GM12878 (cell line): ENCODE data around the gene HCN3. TPM values are rescaled to one million over a fixed set of nuclear protein-coding genes. Genes with fewer than 3 reads are reported as not detected.

ENCODE experiments used
- FOXM1 ChIP-seq: IDR thresholded peaks from 2 replicates; pipeline ENCODE4 v1.6.1; 2012; ENCODE audit warnings: low read depth, mild to moderate bottlenecking, inconsistent platforms, low read length, moderate library complexity
- JUND ChIP-seq: IDR thresholded peaks from 2 replicates; pipeline ENCODE4 v1.6.1; 2012; ENCODE audit warnings: low read depth, mild to moderate bottlenecking, low read length, improper control_type of control experiment, moderate library complexity
- MTA2 ChIP-seq: fragments of 450-650 bp; IDR thresholded peaks from 2 replicates; pipeline ENCODE4 v1.6.1; 2016; ENCODE audit warnings: low read depth, mild to moderate bottlenecking, moderate library complexity
- NR2C1 ChIP-seq: fragments of 450-650 bp; IDR thresholded peaks from 2 replicates; pipeline ENCODE4 v1.6.1; 2017; ENCODE audit warnings: antibody characterized with exemption, mild to moderate bottlenecking, moderate library complexity
- POLR2AphosphoS2 ChIP-seq: IDR thresholded peaks from 2 replicates; pipeline ENCODE4 v1.6.1; 2011; ENCODE audit warnings: low read depth, mild to moderate bottlenecking, low read length, improper control_type of control experiment, moderate library complexity
- RBBP5 ChIP-seq: fragments of 200-600 bp; sonication (generic); conservative IDR thresholded peaks from 2 replicates; pipeline ENCODE4 v1.6.1; 2016
- polyA plus RNA-seq, 11 experiments: library from polyadenylated mRNA; depleted of rRNA in 4 of 11; unstranded in 6 of 11; stranded (reverse) in 5 of 11; fragments of >200 nt; fragmentation: Nextera tagmentation in 4 of 11; fragmentation: Illumina TruSeq in 1 of 11; extraction: Ambion mirVana in 4 of 11; extraction: Trizol in 1 of 11; gene quantifications; 1 replicate in 1 of 11; 2 replicates in 10 of 11; pipeline versions ENCODE4 v1.2.1 to v1.2.3, GENCODE V29; 2011 to 2016; ENCODE audit warnings: inconsistent platforms in 2 of 11, missing spikeins in 2 of 11, low read depth in 1 of 11
- total RNA-seq, 4 experiments: library from RNA; depleted of rRNA in 3 of 4; stranded (reverse); fragments of >200 nt in 3 of 4; fragmentation: Illumina TruSeq in 1 of 4; extraction: Trizol in 1 of 4; gene quantifications; 2 replicates each; pipeline versions ENCODE4 v1.2.1 to v1.2.3, GENCODE V29; 2013 to 2021
- TF ChIP-seq, protein P1 (sequence below): fragments of 450-650 bp; IDR thresholded peaks from 2 replicates; pipeline ENCODE4 v1.6.1; 2016; ENCODE audit warnings: mild to moderate bottlenecking, moderate library complexity, borderline replicate concordance
- TF ChIP-seq, protein P2 (sequence below): IDR thresholded peaks from 2 replicates; pipeline ENCODE4 v1.6.1; 2012; ENCODE audit warnings: improper control_type of control experiment, low read depth, low read length; ENCODE audit not compliant: insufficient replicate concordance
- TF ChIP-seq, protein P3 (sequence below): IDR thresholded peaks from 2 replicates; pipeline ENCODE4 v1.6.1; 2011; ENCODE audit warnings: mild to moderate bottlenecking, low read depth, low read length, moderate library complexity; ENCODE audit not compliant: insufficient replicate concordance
- TF ChIP-seq, protein P4 (sequence below): fragments of 450-650 bp; IDR thresholded peaks from 2 replicates; pipeline ENCODE4 v1.6.1; 2016; ENCODE audit warnings: mild to moderate bottlenecking
- TF ChIP-seq, protein P5 (sequence below): fragments of 450-650 bp; formaldehyde crosslinking; IDR thresholded peaks from 2 replicates; pipeline ENCODE4 v1.4.0; 2020; ENCODE audit warnings: mild to moderate bottlenecking, moderate library complexity

The HCN3 gene
- total and polyA plus RNA-seq, 10 of the 15 experiments (the other 5 are each of a cell fraction or from before 2014, with no cell fraction given), result 0.08 to 4.1 (median 1.8) TPM

DNA sequence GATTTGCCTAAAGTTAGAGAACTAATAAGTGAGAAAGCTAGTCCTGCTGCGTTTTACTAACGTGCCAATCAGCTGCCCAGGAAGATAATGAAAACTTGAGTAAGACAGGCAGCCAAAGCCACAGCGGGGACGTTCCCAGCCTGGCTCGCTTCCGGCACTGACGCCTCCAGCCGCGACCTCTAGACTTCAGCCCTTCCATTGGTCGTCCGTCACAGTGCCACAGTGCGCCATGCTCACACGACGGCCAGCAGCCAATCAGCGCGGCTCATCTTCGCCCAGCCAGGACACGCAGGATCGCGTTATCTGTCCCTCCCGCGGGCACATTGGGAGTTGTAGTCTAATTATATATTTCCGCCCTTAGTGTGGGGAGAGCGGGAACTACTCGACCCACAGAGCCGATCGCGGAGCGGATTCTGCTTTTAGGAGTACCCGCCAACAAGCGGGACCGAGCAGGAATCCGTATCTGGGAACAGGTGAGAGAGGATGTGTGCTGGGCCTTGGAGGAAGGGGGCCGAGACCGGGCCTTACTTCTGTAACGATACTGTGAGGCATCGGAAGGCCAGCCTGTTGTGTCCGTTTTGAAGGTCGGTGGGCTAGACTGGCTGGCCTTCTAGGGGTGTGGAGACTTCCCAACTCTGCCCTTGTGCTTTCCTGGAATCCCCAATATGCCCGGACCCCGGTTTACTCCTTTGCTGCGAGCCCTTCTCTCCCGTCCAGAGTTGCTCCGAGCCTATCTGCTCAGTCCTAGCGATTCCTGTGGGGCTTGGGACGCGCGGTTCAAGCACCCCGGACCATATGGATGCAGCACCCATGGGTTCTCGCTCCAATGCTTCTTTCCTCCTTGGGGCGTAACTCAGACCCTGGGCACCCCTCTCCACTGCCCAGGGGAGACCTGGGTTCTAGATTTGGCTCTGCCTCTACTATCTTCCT lies 31.5 kb downstream of the HCN3 start, which contains the start of gene FDPS (continued):
- TF ChIP-seq FOXM1 (no peak), JUND (no peak), MTA2 (no peak), POLR2AphosphoS2 (0 out of 2 replicates have a peak, but pooled peaks have one; percentile 30), RBBP5 (no peak), NR2C1 (peak; percentile 89)
- TF ChIP-seq, protein P1, sequence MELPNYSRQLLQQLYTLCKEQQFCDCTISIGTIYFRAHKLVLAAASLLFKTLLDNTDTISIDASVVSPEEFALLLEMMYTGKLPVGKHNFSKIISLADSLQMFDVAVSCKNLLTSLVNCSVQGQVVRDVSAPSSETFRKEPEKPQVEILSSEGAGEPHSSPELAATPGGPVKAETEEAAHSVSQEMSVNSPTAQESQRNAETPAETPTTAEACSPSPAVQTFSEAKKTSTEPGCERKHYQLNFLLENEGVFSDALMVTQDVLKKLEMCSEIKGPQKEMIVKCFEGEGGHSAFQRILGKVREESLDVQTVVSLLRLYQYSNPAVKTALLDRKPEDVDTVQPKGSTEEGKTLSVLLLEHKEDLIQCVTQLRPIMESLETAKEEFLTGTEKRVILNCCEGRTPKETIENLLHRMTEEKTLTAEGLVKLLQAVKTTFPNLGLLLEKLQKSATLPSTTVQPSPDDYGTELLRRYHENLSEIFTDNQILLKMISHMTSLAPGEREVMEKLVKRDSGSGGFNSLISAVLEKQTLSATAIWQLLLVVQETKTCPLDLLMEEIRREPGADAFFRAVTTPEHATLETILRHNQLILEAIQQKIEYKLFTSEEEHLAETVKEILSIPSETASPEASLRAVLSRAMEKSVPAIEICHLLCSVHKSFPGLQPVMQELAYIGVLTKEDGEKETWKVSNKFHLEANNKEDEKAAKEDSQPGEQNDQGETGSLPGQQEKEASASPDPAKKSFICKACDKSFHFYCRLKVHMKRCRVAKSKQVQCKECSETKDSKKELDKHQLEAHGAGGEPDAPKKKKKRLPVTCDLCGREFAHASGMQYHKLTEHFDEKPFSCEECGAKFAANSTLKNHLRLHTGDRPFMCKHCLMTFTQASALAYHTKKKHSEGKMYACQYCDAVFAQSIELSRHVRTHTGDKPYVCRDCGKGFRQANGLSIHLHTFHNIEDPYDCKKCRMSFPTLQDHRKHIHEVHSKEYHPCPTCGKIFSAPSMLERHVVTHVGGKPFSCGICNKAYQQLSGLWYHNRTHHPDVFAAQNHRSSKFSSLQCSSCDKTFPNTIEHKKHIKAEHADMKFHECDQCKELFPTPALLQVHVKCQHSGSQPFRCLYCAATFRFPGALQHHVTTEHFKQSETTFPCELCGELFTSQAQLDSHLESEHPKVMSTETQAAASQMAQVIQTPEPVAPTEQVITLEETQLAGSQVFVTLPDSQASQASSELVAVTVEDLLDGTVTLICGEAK, result peak; percentile 73; the same call in 1 of the 2 replicates
- TF ChIP-seq, protein P2, sequence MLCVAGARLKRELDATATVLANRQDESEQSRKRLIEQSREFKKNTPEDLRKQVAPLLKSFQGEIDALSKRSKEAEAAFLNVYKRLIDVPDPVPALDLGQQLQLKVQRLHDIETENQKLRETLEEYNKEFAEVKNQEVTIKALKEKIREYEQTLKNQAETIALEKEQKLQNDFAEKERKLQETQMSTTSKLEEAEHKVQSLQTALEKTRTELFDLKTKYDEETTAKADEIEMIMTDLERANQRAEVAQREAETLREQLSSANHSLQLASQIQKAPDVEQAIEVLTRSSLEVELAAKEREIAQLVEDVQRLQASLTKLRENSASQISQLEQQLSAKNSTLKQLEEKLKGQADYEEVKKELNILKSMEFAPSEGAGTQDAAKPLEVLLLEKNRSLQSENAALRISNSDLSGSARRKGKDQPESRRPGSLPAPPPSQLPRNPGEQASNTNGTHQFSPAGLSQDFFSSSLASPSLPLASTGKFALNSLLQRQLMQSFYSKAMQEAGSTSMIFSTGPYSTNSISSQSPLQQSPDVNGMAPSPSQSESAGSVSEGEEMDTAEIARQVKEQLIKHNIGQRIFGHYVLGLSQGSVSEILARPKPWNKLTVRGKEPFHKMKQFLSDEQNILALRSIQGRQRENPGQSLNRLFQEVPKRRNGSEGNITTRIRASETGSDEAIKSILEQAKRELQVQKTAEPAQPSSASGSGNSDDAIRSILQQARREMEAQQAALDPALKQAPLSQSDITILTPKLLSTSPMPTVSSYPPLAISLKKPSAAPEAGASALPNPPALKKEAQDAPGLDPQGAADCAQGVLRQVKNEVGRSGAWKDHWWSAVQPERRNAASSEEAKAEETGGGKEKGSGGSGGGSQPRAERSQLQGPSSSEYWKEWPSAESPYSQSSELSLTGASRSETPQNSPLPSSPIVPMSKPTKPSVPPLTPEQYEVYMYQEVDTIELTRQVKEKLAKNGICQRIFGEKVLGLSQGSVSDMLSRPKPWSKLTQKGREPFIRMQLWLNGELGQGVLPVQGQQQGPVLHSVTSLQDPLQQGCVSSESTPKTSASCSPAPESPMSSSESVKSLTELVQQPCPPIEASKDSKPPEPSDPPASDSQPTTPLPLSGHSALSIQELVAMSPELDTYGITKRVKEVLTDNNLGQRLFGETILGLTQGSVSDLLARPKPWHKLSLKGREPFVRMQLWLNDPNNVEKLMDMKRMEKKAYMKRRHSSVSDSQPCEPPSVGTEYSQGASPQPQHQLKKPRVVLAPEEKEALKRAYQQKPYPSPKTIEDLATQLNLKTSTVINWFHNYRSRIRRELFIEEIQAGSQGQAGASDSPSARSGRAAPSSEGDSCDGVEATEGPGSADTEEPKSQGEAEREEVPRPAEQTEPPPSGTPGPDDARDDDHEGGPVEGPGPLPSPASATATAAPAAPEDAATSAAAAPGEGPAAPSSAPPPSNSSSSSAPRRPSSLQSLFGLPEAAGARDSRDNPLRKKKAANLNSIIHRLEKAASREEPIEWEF, result no peak
- TF ChIP-seq, protein P3, sequence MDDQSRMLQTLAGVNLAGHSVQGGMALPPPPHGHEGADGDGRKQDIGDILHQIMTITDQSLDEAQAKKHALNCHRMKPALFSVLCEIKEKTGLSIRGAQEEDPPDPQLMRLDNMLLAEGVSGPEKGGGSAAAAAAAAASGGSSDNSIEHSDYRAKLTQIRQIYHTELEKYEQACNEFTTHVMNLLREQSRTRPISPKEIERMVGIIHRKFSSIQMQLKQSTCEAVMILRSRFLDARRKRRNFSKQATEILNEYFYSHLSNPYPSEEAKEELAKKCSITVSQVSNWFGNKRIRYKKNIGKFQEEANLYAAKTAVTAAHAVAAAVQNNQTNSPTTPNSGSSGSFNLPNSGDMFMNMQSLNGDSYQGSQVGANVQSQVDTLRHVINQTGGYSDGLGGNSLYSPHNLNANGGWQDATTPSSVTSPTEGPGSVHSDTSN, result peak; percentile 86
- TF ChIP-seq, protein P4, sequence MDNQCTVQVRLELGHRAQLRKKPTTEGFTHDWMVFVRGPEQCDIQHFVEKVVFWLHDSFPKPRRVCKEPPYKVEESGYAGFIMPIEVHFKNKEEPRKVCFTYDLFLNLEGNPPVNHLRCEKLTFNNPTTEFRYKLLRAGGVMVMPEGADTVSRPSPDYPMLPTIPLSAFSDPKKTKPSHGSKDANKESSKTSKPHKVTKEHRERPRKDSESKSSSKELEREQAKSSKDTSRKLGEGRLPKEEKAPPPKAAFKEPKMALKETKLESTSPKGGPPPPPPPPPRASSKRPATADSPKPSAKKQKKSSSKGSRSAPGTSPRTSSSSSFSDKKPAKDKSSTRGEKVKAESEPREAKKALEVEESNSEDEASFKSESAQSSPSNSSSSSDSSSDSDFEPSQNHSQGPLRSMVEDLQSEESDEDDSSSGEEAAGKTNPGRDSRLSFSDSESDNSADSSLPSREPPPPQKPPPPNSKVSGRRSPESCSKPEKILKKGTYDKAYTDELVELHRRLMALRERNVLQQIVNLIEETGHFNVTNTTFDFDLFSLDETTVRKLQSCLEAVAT, result peak; percentile 18; the same call in 1 of the 2 replicates
- TF ChIP-seq, protein P5, sequence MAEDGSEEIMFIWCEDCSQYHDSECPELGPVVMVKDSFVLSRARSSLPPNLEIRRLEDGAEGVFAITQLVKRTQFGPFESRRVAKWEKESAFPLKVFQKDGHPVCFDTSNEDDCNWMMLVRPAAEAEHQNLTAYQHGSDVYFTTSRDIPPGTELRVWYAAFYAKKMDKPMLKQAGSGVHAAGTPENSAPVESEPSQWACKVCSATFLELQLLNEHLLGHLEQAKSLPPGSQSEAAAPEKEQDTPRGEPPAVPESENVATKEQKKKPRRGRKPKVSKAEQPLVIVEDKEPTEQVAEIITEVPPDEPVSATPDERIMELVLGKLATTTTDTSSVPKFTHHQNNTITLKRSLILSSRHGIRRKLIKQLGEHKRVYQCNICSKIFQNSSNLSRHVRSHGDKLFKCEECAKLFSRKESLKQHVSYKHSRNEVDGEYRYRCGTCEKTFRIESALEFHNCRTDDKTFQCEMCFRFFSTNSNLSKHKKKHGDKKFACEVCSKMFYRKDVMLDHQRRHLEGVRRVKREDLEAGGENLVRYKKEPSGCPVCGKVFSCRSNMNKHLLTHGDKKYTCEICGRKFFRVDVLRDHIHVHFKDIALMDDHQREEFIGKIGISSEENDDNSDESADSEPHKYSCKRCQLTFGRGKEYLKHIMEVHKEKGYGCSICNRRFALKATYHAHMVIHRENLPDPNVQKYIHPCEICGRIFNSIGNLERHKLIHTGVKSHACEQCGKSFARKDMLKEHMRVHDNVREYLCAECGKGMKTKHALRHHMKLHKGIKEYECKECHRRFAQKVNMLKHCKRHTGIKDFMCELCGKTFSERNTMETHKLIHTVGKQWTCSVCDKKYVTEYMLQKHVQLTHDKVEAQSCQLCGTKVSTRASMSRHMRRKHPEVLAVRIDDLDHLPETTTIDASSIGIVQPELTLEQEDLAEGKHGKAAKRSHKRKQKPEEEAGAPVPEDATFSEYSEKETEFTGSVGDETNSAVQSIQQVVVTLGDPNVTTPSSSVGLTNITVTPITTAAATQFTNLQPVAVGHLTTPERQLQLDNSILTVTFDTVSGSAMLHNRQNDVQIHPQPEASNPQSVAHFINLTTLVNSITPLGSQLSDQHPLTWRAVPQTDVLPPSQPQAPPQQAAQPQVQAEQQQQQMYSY (CRISPR knock-in tag), result no peak
